ENCODE data around the gene CXCL17.

CXCL17 gene

GRCh38 chr19:42475366-42475765, 32.6 kb upstream of the CXCL17 start:
- DNase-seq (ENCODE audit: low spot score), result no peak
- Histone ChIP-seq H3K36me3 (ENCODE audit: low read depth) (no peaks in the 10 kb centered on the region), H3K4me1 (ENCODE audit: insufficient read depth, poor library complexity, severe bottlenecking) (peaks cover under 1% of the 10 kb centered on the region), H3K9me3 (ENCODE audit: severe bottlenecking) (no peaks in the 10 kb centered on the region), H3K27ac (ENCODE audit: poor library complexity, severe bottlenecking) (no peak overlapping the region), H3K4me3 (ENCODE audit: severe bottlenecking) (no peak overlapping the region), H3K27me3 (ENCODE audit: insufficient read depth, poor library complexity, severe bottlenecking) (no peaks in the 10 kb centered on the region)
- TF ChIP-seq CTCF (IDR thresholded peaks at IDR 0.05; ENCODE audit: poor library complexity, severe bottlenecking), result no peak
- no peak for ATAC-seq (ENCODE audit: low read depth)

DNA sequence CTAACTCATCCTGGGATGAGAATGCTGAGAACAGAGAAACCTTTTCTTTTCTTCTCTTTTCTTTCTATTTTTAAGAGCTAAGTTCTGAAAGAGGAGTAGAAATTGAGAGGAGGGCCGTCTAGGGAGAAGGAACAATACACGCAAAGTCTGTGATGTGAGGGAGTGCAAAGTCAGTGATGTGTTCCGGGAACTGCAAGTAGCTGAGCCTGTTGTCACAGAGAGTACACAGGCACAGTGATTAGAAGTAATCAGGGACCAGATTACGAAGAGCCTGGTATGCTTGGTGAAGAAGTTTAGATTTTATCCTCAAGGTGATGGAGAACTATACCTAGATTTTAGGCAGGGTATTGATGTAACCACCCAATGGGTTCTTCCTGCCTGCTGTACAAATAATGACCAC, 32.0 kb upstream of the CXCL17 start:
- Histone ChIP-seq H3K4me3 (ENCODE audit: severe bottlenecking) (no peak overlapping the region), H3K4me1 (ENCODE audit: insufficient read depth, poor library complexity, severe bottlenecking) (no peaks in the 10 kb centered on the region), H3K36me3 (ENCODE audit: low read depth) (no peaks in the 10 kb centered on the region), H3K9me3 (ENCODE audit: severe bottlenecking) (no peaks in the 10 kb centered on the region), H3K27ac (ENCODE audit: poor library complexity, severe bottlenecking) (no peak overlapping the region), H3K27me3 (ENCODE audit: insufficient read depth, poor library complexity, severe bottlenecking) (no peaks in the 10 kb centered on the region)
- DNase-seq (ENCODE audit: low spot score), result no peak
- no peak for TF ChIP-seq CTCF (IDR thresholded peaks at IDR 0.05; ENCODE audit: poor library complexity, severe bottlenecking)
- ATAC-seq (ENCODE audit: low read depth), result no peak

- H3K36me3 ChIP-seq (ENCODE audit: low read depth), result no peaks in the 10 kb centered on the region
- ATAC-seq (ENCODE audit: low read depth) (no peak), DNase-seq (ENCODE audit: low spot score) (no peak)
- no peaks in the 10 kb centered on the region for H3K9me3 ChIP-seq (ENCODE audit: severe bottlenecking)
- H3K4me1 ChIP-seq (ENCODE audit: insufficient read depth, poor library complexity, severe bottlenecking), result no peaks in the 10 kb centered on the region
- no peaks in the 10 kb centered on the region for H3K27me3 ChIP-seq (ENCODE audit: insufficient read depth, poor library complexity, severe bottlenecking)
- no peak for TF ChIP-seq CTCF (IDR thresholded peaks at IDR 0.05; ENCODE audit: poor library complexity, severe bottlenecking)
- no peak overlapping the region for H3K4me3 ChIP-seq (ENCODE audit: severe bottlenecking)
- H3K27ac ChIP-seq (ENCODE audit: poor library complexity, severe bottlenecking), result no peak overlapping the region
Measured at GRCh38 chr19:42473686-42474085, 30.9 kb upstream of the CXCL17 start.

DNA sequence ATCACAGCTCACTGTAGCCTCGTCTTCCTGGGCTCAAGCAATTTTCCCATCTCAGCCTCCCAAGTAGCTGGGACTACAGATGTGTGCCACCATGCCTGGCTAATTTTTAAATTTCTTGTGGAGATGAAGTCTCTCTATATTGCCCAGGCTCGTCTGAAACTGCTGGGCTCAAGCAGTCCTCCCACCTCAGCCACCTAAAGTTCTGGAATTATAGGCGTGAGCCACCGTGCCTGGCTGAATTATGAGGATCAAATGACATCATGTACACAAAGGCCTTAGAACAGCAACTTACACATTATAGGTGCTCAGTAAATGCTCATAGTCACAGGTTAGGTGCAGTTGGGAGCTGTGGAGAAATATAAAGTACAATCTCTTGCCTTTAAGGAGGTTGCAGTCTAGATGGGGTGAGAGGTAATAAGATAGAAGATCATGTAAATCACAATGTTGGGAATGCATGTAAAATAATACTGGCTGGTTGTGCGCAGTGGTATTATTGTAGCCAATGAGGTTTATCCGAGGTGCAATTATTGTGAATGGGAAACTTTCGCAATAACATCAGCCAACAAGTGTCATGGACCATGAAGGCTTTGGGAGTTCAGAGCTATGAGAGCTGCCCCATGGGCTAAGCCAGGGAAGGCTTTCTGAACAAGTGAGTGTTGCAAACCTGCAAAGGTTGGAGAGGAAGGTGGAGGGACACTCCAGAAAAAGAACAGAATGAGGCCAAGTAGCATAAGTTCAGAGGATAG, 29.8 kb upstream of the CXCL17 start:
- Histone ChIP-seq H3K9me3 (ENCODE audit: severe bottlenecking) (no peaks in the 10 kb centered on the region), H3K4me3 (ENCODE audit: severe bottlenecking) (no peak overlapping the region), H3K36me3 (ENCODE audit: low read depth) (no peaks in the 10 kb centered on the region), H3K27me3 (ENCODE audit: insufficient read depth, poor library complexity, severe bottlenecking) (no peaks in the 10 kb centered on the region), H3K27ac (ENCODE audit: poor library complexity, severe bottlenecking) (no peak overlapping the region), H3K4me1 (ENCODE audit: insufficient read depth, poor library complexity, severe bottlenecking) (no peaks in the 10 kb centered on the region)
- ATAC-seq (ENCODE audit: low read depth), result no peak
- no peak for DNase-seq (ENCODE audit: low spot score)
- no peak for TF ChIP-seq CTCF (IDR thresholded peaks at IDR 0.05; ENCODE audit: poor library complexity, severe bottlenecking)

DNA sequence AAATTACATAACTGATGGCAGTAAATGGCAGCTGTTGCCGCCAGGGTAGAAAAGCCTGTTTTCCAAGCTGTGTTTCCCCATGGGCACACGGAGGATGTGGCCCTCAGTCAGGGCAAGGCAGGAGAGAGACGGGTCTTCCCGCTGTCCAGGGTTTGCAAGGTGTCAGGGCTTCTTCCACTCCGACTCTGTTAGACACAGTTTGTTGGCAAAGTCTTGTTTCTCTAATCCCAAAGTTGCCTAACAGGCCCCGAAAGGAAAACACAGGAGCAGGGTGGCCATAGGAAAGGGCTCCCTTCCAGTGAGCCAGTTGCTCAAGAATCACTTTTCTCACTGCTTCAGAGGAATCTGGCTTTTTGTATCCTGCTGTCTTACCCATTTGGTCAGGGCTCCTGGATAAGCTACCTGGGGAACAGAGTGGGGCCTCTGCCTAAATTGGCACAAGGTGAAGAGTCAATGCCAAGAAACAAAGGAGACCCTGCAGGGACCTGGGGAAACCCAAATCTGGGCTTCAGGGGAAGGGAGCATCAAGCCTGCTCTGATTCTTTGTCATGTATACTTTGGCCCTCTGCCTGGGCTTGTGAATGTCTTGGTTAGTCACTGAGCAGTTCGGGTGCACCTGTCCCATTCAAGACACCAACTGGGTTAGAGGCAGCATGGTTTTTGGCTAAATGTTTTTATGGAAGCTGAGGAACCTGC, 29.0 kb upstream of the CXCL17 start:
- H3K4me1 ChIP-seq (ENCODE audit: insufficient read depth, poor library complexity, severe bottlenecking), result peaks cover 1% of the 10 kb centered on the region
- peak; percentile 47; the same call in 1 of the 3 replicates for ATAC-seq (ENCODE audit: low read depth)

More for the DNA sequence above, 29.0 kb upstream of the CXCL17 start:
- H3K36me3 ChIP-seq (ENCODE audit: low read depth), result no peaks in the 10 kb centered on the region
- no peak for TF ChIP-seq CTCF (IDR thresholded peaks at IDR 0.05; ENCODE audit: poor library complexity, severe bottlenecking)
- no peak overlapping the region for H3K27ac ChIP-seq (ENCODE audit: poor library complexity, severe bottlenecking)
- no peak for DNase-seq (ENCODE audit: low spot score)
- no peak overlapping the region for H3K4me3 ChIP-seq (ENCODE audit: severe bottlenecking)
- H3K9me3 ChIP-seq (ENCODE audit: severe bottlenecking), result no peaks in the 10 kb centered on the region
- H3K27me3 ChIP-seq (ENCODE audit: insufficient read depth, poor library complexity, severe bottlenecking), result no peaks in the 10 kb centered on the region

Data from RWPE2 (cell line).